Measurements from ENCODE around the gene SEMA4B.

DNA sequence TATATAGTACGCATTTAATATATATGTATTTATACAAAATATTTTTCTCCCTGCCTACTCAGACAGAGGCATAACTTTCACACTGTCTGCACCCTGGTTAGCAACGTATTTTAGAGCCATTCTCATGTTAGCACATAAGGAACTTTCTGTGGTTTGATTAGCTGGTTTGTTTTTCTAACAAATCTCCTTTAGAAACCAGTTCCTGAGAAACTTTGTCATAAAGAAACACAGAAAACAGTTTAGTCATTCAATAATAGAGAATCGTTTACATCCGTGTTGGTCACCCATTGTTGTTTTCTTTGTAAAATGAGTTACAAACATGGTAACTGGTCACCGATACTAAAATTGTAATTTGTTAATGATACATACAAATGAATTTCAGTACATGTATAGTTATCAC, 58.4 kb downstream of the SEMA4B start:
- TF ChIP-seq, protein P1, sequence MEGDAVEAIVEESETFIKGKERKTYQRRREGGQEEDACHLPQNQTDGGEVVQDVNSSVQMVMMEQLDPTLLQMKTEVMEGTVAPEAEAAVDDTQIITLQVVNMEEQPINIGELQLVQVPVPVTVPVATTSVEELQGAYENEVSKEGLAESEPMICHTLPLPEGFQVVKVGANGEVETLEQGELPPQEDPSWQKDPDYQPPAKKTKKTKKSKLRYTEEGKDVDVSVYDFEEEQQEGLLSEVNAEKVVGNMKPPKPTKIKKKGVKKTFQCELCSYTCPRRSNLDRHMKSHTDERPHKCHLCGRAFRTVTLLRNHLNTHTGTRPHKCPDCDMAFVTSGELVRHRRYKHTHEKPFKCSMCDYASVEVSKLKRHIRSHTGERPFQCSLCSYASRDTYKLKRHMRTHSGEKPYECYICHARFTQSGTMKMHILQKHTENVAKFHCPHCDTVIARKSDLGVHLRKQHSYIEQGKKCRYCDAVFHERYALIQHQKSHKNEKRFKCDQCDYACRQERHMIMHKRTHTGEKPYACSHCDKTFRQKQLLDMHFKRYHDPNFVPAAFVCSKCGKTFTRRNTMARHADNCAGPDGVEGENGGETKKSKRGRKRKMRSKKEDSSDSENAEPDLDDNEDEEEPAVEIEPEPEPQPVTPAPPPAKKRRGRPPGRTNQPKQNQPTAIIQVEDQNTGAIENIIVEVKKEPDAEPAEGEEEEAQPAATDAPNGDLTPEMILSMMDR (IDR thresholded peaks at IDR 0.05), result no peak
- TF ChIP-seq POLR2A (IDR thresholded peaks at IDR 0.05), result no peak
